Muscle of back (tissue), 13 donors: ENCODE results near the gene DEFB131A. TPM values are rescaled to one million over a fixed set of nuclear protein-coding genes. Genes with fewer than 3 reads are reported as not detected.
"Not testable (repeated sequence)": the region's sequence is repeated elsewhere in the genome, so short reads cannot be mapped to it uniquely, and the experiment has no call there.

ENCODE experiments used
- DNase-seq, 3 donors: peaks; one replicate each; pipeline versions ENCODE4 v3.0.0 to v3.0.0-alpha.2; 2013
- long read RNA-seq, 9 donors: transcript quantifications; one replicate each; lab custom pipeline, GENCODE V29; 2026
- polyA plus RNA-seq, 10 donors: library from polyadenylated mRNA; unstranded; fragments of 120-200 nt; gene quantifications; one replicate each; pipeline ENCODE4 v1.2.1, GENCODE V29; 2013; ENCODE audit not compliant: insufficient read length in 10 of 10

The DEFB131A gene, protein sequence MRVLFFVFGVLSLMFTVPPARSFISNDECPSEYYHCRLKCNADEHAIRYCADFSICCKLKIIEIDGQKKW
- polyA plus RNA-seq: not detected
- long read RNA-seq, donor 1: 0 reads
- long read RNA-seq, donor 2: 0 reads
- long read RNA-seq, donor 3: 0 reads
- long read RNA-seq, donor 4: 0 reads
- long read RNA-seq, donor 5: 0 reads
- long read RNA-seq, donor 6: 0 reads
- long read RNA-seq, donor 7: 0 reads
- long read RNA-seq, donor 8: 0 reads
- long read RNA-seq, donor 9: 0 reads

DNA sequence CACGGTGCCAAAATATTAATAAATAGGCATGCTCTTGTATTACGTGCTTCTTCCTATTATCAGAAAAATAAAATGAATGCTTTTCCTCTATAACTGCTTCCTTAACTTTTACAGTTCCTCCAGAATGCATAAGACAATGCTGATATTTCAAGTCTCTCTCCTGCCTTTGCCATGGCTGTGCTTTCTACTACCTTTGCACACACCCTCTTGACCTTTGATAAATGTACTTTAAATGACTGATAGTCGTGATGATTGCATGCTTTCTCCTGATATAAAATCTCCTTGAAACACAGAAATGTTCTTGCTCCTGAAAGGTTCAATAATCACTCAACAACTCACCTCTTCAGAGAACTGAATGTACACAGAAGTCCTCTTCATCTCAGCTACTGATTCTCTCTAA lies at the start of gene DEFB131A:
Gene DEFB131A (plus strand): TSS at position 301 of the 400 bp plus-strand sequence. CDS start 120 bp downstream, outside the sequence.
- not testable (repeated sequence) for DNase-seq

DNA sequence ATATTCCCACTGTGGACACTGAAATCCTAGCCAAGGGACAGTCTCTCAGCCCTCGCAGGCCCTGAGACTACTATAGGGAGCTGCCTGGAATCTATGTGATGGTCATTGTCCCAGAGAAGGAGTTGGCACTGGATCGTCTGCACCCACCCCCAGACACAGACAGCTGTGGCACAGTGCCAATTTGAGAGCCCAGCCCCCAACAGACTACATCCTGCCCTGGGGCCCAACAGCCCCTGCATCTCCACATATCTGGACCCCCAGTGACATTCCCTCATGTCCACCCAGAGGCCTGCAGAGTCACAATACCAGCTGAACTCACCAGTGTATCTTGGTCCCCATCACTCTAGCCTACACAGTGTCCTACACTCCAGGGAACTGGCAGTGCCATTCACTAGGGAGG lies 38.4 kb upstream of the DEFB131A start:
- not testable (repeated sequence) for DNase-seq

DNA sequence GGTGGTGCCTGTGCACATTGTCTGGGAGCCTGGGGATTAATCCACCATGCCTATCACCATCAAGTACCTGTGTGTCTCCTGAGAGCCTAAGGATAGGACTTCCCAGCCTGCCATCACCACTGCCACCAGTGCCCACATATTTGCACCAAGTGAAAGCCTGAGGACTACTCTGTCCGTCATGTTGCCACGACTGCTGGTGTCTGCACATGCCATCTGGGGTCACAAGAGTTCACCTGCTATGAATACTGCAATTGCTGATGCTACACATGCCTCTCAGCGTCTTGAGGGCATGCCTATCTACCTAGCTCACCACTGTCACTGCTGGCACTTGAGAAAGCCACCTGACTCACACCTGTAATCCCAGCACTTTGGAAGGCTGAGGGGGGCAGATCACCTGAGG lies 37.7 kb upstream of the DEFB131A start:
- not testable (repeated sequence) for DNase-seq

DNA sequence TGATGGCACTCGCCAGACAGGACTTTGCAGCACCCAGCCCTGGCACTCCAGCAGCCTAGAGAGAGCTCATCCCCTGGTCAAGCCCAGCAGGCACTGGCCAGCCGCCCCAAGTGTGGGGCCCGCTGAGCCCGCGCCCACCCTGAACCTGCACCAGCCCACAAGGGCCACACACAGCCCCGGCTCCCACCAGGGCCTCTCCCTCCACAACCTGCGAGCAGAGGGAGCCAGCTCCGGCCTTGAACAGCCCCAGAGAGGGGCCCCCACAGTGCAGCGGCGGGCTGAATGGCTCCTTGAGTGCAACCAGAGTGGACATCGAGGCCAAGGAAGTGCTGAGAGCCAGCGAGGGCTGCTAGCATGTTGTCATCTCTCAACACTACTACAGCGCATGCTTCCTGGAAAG lies 34.4 kb upstream of the DEFB131A start:
- DNase-seq: no peak

DNA sequence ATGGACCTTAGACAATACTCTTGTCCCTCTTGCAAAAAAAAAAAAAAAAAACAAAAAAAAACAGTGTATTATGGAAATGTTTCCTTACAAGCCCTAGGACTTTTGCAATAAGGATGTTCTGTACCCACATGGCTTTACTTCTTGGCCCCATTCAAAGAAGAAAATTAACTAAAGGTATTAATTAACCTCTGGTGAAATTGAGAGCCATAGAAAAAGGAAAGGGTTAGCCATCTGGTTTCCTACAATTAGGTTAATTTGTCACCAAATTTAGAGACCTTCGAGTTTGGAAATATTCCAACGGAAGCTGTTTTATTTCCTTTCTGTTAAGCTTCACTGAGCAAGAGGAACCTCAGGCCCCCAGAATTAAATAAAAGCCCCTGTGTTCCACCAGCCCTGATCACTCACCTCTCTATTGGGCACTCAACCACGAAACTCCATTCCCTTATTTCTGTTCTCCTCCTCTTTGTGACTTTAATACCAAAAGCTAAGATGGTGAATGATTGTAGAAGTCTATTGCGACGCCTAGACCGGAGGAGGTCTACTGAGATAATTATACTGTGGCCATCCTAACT lies 22.2 kb upstream of the DEFB131A start:
- DNase-seq: not testable (repeated sequence)

DNA sequence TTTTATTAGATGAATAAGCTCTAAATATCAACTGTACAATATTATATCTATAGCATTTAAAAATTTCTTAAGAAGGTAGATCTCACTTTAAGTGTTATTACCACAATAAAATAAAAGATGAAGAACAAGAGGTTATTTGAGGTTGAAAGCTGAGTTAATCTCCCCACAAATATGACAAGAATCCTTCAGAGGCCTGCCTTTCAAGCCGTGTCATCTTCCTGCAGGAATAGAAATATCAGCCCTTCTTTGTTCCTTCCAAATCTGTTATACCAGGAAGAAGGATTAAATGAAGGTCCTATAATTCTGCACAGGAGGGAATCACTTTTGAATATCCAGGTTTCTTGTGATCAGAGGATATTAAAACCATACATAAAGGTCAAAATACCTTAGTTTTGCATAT lies 18.3 kb upstream of the DEFB131A start:
- DNase-seq: not testable (repeated sequence)

DNA sequence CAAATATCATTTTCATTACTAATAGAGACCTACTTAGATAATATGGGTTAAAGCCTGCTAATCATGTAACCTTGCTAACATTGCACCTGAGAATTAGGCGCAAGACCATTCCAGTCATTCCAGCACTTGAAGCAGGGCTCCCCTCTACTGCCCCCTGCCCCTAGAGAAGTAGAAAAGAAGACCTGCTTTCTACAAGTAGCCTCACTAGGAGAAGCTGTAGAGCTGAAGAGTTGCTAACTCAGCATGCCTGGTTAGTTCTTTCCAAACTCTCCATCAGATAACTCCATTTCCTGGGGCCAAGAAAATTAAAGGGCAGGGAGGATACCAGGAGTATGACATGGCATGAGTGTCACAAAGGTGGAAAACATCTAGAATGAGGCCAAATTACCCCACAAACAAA lies 14.2 kb upstream of the DEFB131A start:
- not testable (repeated sequence) for DNase-seq

DNA sequence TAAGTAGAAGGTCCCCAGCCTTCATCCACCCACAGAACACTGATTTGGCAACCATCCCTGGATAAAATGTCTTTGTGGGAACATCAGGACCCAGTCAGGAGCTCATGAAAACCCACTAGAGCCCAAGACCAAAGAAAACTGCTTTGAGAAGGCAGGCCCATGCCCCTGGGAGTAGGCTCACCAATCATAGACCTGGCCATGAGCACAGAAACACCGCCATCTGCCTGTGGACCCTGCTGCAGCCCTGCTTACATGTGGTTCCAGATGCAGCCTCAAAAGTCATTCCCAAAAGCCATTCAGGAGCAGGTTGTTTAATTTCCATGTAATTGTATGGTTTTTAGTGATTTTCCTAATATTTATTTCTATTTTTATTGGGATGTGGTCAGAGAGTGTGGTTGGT lies 10.9 kb upstream of the DEFB131A start:
- not testable (repeated sequence) for DNase-seq

DNA sequence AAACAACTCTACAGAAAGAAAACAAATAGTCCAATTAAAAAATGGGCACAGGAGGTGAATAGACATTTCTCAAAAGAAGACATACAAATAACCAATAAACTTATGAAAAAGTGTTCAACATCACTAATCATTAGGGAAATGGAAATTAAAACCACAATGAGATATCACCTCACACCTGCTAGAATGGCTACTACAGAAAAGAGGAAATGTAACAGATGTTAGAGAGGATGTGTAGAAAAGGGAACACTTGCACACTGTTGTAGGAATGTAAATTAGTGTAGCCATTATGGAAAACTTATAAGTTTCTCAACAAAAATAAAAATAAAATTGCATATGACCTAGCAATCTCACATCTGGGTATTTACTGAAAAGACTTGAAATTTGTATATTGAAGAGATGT lies 7.5 kb upstream of the DEFB131A start:
- DNase-seq: not testable (repeated sequence)

DNA sequence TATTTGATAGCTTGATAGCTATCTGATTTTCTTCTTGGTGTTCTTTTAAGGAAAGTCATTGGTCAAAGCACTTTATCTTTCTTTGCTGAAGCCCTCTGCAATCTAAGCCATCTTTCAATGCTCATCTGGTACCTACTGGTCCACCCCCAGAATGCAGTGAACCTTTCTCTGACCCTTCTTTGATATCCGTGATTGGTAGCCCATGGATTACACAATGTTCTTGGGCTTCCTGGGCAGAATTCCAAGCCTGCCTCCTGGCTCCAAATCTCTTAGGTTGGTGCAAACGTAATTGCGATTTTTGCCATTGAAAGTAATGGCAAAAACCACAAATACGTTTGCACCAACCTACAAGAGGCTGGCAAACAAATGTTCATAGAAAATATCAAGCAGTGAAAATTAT lies 1.9 kb upstream of the DEFB131A start:
- DNase-seq: not testable (repeated sequence)

DNA sequence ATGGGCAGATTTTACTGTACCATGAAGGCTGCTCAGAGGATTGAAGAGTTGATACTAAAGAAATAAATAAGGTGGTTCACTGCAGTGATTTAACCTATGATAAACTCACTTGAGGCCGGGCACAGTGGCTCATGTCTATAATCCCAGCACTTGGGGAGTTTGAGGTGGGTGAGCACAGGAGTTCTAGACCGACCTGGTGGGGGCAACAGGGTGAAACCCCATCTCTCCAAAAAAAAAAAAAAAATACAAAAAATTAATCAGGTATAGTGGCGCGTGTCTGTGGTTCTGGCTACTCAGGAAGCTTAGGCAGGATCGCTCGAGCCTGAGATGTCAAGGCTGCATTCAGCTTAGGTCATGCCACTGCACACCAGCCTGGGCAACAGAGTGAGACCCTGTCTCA lies 467 bp downstream of the DEFB131A start:
- not testable (repeated sequence) for DNase-seq

DNA sequence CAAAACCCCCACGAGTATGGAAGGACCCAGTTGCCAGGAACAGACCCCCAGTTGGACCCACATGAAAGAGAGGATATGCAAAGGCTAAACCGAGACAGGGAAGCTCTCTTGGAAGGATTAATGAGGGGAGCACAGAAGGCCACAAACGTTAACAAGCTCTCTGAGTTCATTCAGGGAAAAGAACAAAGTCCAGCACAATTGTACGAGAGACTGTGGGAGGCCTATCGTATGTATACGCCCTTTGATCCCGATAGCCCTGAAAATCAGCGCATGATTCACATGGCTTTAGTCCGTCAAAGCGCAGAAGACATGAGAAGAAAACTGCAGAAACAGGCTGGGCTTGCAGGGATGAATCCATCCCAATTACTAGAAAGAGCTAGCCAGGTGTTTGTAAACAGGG lies 8.0 kb downstream of the DEFB131A start:
- not testable (repeated sequence) for DNase-seq

DNA sequence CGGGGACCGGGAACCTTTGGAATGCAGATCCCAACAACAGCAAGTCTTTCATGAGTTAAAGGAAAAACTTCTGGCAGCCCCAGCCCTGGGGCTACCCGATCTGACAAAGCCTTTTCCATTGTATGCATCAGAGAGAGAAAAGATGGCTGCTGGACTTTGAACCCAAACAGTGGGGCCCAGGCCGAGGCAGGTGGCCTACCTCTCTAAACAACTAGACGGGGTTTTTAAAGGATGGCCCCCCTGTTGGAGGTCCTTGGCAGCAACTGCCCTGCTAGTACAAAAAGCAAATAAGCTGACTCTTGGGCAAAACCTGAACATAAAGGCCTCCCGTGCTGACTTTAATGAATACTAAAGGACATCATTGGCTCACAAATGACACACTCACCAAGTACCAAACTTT lies 10.1 kb downstream of the DEFB131A start:
- DNase-seq: not testable (repeated sequence)

DNA sequence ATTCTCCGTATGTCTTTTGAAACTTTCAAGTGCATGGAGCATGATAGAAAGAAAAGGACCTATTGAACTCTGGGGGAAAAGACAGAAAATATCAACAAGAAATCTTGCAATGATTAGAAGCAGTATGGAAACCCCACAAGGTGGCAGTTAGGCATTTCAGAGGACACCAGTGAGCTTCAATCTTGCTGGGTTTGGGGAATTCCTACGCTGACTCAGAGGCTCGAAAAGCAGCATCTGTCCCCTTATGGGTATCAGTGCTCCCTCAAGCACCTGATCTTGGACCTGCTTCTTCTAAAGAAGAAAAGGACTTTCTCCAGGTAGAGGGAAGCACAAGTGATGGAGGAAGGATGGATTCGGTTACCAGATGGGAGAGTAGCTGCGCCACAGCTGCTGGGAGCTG lies 10.8 kb downstream of the DEFB131A start:
- not testable (repeated sequence) for DNase-seq

DNA sequence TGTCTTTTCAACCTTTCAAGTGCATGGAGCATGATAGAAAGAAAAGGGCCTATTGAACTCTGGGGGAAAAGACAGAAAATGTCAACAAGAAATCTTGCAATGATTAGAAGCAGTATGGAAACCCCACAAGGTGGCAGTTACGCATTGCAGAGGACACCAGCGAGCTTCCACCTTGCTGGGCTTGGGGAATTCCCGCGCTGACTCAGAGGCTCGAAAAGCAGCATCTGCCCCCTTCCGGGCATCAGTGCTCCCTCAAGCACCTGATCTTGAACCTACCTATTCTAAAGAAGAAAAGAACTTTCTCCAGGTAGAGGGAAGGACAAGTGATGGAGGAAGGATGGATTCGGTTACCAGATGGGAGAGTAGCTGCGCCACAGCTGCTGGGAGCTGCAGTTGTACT lies 35.3 kb downstream of the DEFB131A start:
- DNase-seq: not testable (repeated sequence)

DNA sequence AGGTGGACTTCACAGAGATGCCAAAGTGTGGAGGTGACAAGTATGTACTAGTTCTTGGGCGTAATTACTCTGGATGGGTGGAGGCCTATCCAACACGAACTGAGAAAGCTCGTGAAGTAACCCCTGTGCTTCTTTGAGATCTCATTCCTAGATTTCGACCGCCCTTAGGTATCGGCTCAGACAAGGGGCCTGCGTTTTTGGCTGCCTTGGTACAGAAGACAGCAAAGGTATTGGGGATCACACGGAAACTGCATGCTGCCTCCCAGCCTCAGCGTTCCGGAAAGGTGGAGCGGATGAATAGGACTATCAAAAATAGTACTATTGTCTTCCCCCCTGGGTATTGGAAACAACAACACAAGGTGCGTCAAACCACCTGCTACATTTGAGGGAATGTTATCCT lies 35.9 kb downstream of the DEFB131A start:
- DNase-seq: not testable (repeated sequence)

DNA sequence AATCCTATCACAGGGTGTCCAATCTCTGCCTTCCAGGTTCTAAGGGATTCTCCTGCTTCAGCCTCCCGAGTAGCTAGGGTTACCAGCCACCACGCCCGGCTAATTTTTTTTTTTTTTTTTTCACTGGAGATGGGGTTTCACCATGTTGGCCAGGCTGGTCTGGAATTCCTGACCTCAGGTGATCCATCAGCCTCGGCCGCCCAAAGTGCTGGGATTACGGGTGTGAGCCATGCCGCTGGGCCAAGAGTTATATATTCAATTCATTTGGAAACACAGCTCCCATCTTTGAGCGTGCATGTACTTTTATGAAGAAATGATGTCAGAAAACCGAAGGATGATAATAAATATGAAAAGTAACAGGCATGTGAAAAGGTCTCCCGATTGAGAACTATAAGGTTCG lies 38.7 kb downstream of the DEFB131A start:
- not testable (repeated sequence) for DNase-seq

DNA sequence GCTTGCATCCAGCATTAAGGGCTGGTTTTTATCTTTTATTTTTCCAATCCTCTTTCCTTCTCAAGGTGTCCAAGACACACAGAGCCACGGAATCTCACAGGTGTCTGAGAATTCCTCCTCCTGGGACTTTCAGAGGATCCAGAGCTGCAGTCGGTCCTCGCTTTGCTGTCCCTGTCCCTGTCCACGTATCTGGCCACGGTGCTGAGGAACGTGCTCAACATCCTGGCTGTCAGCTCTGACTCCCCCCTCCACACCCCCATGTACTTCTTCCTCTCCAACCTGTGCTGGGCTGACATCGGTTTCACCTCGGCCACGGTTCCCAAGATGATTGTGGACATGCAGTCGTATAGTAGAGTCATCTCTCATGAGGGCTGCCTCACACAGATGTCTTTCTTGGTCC lies 39.5 kb downstream of the DEFB131A start:
- not testable (repeated sequence) for DNase-seq

DNA sequence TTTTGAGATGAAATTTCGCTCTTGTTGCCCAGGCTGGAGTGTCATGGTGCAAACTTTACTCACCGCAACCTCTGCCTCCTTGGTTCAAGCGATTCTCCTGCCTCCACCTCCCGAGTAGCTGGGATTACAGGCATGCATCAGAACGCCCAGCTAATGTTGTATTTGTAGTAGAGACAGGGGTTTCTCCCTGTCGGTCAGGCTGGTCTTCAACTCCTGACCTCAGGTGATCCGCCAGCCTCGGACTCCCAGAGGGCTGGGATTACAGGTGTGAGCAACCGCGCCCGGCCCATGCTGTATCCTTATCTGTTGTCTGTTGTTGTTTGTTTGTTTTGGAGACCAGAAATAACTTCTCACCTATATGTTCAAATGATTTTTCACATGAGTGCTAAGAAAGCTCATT lies 42.7 kb downstream of the DEFB131A start:
- DNase-seq: not testable (repeated sequence)

DNA sequence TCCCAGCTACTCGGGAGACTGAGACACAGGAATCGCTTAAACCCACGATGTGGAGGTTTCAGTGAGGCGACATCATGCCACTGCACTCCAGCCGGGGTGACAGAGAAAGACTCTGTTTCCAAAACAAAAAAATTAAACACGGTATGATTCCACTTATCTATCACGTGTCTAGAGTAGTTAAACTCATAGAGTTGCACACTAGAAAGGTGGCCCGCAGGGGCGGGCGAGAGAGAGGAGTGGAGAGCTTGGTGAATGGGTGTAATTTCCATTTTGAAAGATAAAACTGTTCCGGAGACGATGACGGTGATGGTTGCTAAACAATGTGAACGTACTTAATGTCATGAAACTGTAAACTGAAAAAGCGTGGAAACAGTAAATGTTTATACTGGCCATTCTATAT lies 44.6 kb downstream of the DEFB131A start:
- DNase-seq: not testable (repeated sequence)

DNA sequence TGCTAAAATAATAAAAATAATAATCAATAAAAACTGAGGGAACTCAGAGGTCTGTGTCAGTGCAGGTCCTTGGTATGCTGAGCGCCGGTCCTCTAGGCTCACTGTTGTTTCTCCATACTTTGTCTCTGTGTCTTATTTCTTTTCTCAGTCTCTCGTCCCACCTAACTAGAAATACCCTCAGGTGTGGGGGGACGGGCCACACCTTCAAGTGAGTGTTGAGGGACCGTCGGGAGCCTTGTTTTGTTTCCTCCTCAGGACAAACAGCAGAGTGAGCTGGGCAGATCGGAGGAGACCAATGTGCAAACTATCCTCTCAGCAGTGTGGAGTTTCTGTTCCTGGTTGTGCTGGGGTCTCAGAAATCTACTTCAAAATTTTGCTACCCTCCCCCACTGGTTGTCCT lies 46.3 kb downstream of the DEFB131A start:
- not testable (repeated sequence) for DNase-seq

DNA sequence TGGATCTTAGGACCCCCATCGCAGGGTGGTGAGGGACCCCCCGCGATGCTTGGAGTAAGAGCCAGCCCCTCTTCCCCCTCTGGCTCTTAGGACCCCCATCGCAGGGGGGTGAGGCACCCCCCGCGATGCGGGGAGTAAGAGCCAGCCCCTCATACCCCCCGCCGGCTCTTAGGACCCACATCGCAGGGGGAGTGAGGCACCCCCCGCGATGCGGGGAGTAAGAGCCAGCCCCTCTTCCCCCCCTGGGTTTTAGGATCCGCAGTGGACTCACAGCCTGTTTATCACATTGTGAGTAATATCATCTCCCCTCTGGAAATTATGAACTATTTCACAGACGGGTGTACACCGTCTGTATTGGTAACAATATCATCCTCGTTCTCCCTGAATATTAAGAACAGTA lies 46.8 kb downstream of the DEFB131A start:
- DNase-seq: not testable (repeated sequence)

DNA sequence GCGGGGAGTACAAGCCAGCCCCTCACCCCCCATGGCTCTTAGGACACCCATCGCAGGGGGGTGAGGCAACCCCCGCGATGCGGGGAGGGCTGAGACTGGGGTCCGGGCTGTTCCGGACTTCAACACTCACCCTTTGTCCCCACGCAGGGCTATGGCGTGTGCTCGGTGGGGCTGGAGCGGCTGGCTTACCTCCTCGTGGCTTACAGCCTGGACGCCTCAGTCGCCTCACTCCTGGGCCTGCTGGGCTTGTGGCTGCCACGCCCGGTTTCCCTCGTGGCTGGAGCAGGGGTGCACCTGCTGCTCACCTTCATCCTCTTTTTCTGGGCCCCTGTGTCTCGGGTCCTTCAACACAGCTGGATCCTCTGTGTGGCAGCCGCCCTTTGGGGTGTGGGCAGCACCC lies 49.4 kb downstream of the DEFB131A start:
- not testable (repeated sequence) for DNase-seq
